GM12874 (cell line): ENCODE data around the gene SLC38A4.

Source experiments
- TF ChIP-seq, protein P1 (sequence below): IDR thresholded peaks from 2 replicates; pipeline ENCODE4 v1.5.1; 2011; ENCODE audit warnings: low read depth, mild to moderate bottlenecking, control low read depth, low read length, moderate library complexity; ENCODE audit not compliant: insufficient read depth

SLC38A4 gene

GRCh38 chr12:46774322-46774633 is 51.5 kb downstream of the SLC38A4 start:
- TF ChIP-seq, protein P1, sequence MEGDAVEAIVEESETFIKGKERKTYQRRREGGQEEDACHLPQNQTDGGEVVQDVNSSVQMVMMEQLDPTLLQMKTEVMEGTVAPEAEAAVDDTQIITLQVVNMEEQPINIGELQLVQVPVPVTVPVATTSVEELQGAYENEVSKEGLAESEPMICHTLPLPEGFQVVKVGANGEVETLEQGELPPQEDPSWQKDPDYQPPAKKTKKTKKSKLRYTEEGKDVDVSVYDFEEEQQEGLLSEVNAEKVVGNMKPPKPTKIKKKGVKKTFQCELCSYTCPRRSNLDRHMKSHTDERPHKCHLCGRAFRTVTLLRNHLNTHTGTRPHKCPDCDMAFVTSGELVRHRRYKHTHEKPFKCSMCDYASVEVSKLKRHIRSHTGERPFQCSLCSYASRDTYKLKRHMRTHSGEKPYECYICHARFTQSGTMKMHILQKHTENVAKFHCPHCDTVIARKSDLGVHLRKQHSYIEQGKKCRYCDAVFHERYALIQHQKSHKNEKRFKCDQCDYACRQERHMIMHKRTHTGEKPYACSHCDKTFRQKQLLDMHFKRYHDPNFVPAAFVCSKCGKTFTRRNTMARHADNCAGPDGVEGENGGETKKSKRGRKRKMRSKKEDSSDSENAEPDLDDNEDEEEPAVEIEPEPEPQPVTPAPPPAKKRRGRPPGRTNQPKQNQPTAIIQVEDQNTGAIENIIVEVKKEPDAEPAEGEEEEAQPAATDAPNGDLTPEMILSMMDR = no peak

- TF ChIP-seq, protein P1 = no peak
Measured at GRCh38 chr12:46773586-46774321, 52.0 kb downstream of the SLC38A4 start.

GRCh38 chr12:46771268-46771827 is 54.4 kb downstream of the SLC38A4 start:
- TF ChIP-seq, protein P1 = no peak

DNA sequence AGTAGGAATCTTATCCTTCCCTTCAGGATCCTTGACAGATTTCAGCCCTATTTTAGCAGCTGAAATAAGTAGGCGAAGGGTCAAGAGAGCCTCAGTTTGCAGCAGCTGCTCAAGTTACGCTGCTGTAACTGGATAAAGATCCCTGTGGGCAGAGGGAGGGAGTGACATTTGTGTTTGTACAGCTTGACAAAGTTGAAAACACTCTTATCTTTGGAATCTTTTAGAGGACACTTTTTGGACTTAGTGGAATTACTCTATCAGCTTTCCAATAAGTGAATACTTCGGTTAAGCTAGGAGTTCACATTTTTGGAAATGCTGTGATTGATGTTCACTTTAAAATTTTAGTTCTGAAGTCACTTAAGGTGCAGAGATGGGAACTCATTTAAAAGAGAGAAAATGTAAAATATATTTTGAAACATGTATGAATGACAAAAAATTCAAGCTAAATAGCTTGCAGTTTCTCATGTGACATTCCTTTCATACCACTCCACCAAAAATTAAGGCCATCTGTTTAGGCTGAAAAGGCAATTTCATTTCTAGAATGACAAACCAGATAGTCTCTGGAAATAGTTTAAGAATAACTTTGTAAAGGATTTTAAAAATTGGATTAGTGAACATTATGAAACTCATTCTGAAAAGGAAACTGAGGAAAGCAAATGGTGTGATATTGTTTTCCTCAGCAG is 55.2 kb downstream of the SLC38A4 start:
- TF ChIP-seq, protein P1 = no peak

GRCh38 chr12:46764005-46764404 is 61.8 kb downstream of the SLC38A4 start:
- TF ChIP-seq, protein P1 = no peak

GRCh38 chr12:46763230-46763629 is 62.6 kb downstream of the SLC38A4 start:
- TF ChIP-seq, protein P1 = no peak

DNA sequence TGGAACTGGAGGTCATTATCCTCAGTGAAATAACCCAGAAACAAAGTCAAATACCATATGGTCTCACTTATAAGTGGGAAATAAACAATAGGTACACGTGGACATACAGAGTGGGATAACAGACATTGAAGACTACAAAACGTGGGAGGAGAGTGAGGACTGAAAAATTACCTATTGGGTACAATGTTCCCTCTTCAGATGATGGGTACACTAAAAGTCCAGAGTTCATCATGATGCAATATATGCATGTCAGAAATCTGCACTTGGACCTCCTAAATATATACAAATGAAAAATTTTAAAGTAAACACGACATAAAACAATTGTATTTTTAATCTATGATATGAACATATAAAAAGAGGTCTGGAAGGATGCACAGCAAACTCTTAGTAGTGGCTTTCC is 71.2 kb downstream of the SLC38A4 start:
- TF ChIP-seq, protein P1 = no peak
